ENCODE results near the gene XIRP1.
"Not testable (repeated sequence)": the region's sequence is repeated elsewhere in the genome, so short reads cannot be mapped to it uniquely, and the experiment has no call there.

Gene XIRP1

GRCh38 chr3:39192490-39193092 is at the start of gene XIRP1:
XIRP1 (minus strand) TSS chr3:39192595; CDS start chr3:39189445, 3,150 bp downstream.
- DNase-seq (ENCODE audit: low read depth), result no peak

GRCh38 chr3:39241561-39241960 is 49.2 kb upstream of the XIRP1 start:
- no peak for DNase-seq (ENCODE audit: low read depth)

GRCh38 chr3:39237027-39237426 is 44.6 kb upstream of the XIRP1 start:
- no peak for DNase-seq (ENCODE audit: low read depth)

- DNase-seq (ENCODE audit: low read depth), result no peak
Measured at GRCh38 chr3:39234651-39235050, 42.3 kb upstream of the XIRP1 start.

- DNase-seq (ENCODE audit: low read depth), result no peak
Measured at GRCh38 chr3:39232859-39233258, 40.5 kb upstream of the XIRP1 start.

GRCh38 chr3:39230453-39230852 is 38.1 kb upstream of the XIRP1 start:
- DNase-seq (ENCODE audit: low read depth), result no peak

- DNase-seq (ENCODE audit: low read depth), result no peak
Measured at GRCh38 chr3:39228496-39228895, 36.1 kb upstream of the XIRP1 start.

- not testable (repeated sequence) for DNase-seq (ENCODE audit: low read depth)
Measured at GRCh38 chr3:39227596-39227995, 35.2 kb upstream of the XIRP1 start.

- no peak for DNase-seq (ENCODE audit: low read depth)
Measured at GRCh38 chr3:39226106-39226741, 33.8 kb upstream of the XIRP1 start.

GRCh38 chr3:39224288-39224687 is 31.9 kb upstream of the XIRP1 start:
- no peak for DNase-seq (ENCODE audit: low read depth)

- DNase-seq (ENCODE audit: low read depth), result no peak
Measured at GRCh38 chr3:39222939-39223338, 30.5 kb upstream of the XIRP1 start.

- no peak for DNase-seq (ENCODE audit: low read depth)
Measured at GRCh38 chr3:39222462-39222861, 30.1 kb upstream of the XIRP1 start.

- DNase-seq (ENCODE audit: low read depth), result no peak
Measured at GRCh38 chr3:39221141-39221530, 28.7 kb upstream of the XIRP1 start.

- DNase-seq (ENCODE audit: low read depth), result no peak
Measured at GRCh38 chr3:39220407-39221140, 28.2 kb upstream of the XIRP1 start.

- no peak for DNase-seq (ENCODE audit: low read depth)
Measured at GRCh38 chr3:39219702-39220101, 27.3 kb upstream of the XIRP1 start.

- DNase-seq (ENCODE audit: low read depth), result no peak
Measured at GRCh38 chr3:39216176-39216790, 23.9 kb upstream of the XIRP1 start.

GRCh38 chr3:39213613-39214012 is 21.2 kb upstream of the XIRP1 start:
- no peak for DNase-seq (ENCODE audit: low read depth)

GRCh38 chr3:39212665-39213064 is 20.3 kb upstream of the XIRP1 start:
- no peak for DNase-seq (ENCODE audit: low read depth)

GRCh38 chr3:39211332-39212130 is 19.1 kb upstream of the XIRP1 start:
- no peak for DNase-seq (ENCODE audit: low read depth)

- no peak for DNase-seq (ENCODE audit: low read depth)
Measured at GRCh38 chr3:39210078-39210477, 17.7 kb upstream of the XIRP1 start.

- no peak for DNase-seq (ENCODE audit: low read depth)
Measured at GRCh38 chr3:39209329-39209970, 17.1 kb upstream of the XIRP1 start.
